GM19395 (cell line): ENCODE data around the gene SUSD1.

Experiments used
- ATAC-seq: cut with Tn5 transposase; IDR thresholded peaks from one replicate; pipeline ENCODE4 v1.9.1; 2021; ENCODE audit warnings: mild to moderate bottlenecking, moderate library complexity; ENCODE audit not compliant: unreplicated experiment

Gene SUSD1

DNA sequence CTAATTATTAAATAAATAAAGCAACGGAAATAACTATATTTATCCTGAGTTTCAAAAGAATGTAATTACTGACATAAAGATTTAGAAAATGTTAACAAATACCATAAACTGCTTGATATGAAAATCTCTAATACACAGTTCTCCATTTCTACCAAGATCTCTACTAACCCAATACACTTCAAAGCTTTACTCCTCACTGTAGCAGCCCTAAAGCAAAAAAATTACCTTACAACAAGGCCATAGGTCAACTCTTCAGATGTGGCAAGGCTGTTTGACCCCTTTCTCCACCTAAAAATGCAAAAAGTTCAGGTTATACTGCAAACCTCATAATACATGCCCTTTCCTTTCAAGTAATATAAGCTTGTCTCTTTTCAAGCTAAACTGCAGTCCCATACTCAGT, 181.8 kb downstream of the SUSD1 start:
- no peak for ATAC-seq

DNA sequence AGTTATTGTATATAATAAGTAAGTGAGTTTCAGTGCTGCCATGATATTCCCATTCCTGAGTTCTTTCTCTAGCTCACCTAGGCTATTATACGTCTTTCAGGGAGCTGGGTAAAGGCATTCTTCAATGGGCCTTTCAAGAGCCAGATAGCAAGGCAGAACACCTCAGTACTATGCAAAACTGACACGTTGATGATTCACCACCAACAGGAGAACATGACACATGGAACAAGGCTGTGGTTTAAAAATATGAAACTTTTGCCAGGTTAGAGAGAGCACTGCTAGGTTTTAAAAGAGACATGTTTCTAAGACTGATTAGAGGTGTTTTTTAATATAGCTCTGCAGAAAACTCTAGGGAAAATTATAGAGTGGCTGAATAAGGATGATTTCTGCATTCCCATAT, 182.6 kb downstream of the SUSD1 start:
- ATAC-seq: peak; percentile 81

DNA sequence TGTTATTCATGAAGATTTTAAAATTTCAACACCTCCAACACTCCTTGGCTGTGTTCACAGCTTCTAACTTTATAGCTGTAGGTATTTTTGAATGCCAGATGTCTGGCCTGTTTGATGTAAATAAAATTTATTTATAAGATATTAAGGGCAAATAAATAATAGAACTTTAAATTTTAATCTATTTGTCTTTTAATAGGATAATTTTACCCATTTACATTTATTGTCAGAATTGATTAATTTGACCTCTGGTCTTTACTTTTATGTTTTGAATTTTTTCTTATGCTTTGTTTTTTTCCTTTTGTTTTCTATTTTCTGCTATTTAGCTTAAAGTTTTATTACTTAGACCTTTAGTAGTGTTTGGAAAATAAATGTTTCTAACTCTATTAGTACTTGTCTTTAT, 183.9 kb downstream of the SUSD1 start:
- no peak for ATAC-seq
